Endothelial cell of umbilical vein (primary cell): ENCODE data around the gene ADPRH. TPM values are rescaled to one million over a fixed set of nuclear protein-coding genes. Genes with fewer than 3 reads are reported as not detected.

ENCODE experiments used
- Bru-seq: library from RNA; stranded (reverse); fragments of 400-500 nt; gene quantifications from one replicate; lab custom pipeline; 2021; lab: Mats Ljungman, UMichigan
- BruChase-seq, 2 experiments: library from RNA; stranded (reverse); fragments of 400-500 nt; gene quantifications; one replicate each; lab custom pipeline; 2021; lab: Mats Ljungman, UMichigan
- BruUV-seq: library from RNA; stranded (reverse); fragments of 400-500 nt; replicated peaks from 2 replicates; lab custom pipeline; 2021; lab: Mats Ljungman, UMichigan
- CTCF ChIA-PET: fragments of 300-600, 350-600 bp; sonication (Branson Sonifier 250); formaldehyde crosslinking; loops from one replicate; lab custom pipeline; 2021; ENCODE audit warnings: antibody characterized with exemption, inconsistent platforms; lab: Charles Lee
- POLR2A ChIA-PET: fragments of 300-600, 350-600 bp; sonication (Branson Sonifier 250); formaldehyde crosslinking; loops from one replicate; lab custom pipeline; 2021; ENCODE audit warnings: antibody characterized with exemption, inconsistent platforms; lab: Charles Lee
- DNase-seq: peaks from one replicate; pipeline ENCODE4 v3.0.0-alpha.2; 2011; ENCODE audit warnings: low read depth, low spot score
- FAIRE-seq: peaks from 2 replicates; lab custom pipeline; 2011; peaks lifted over from hg19 to GRCh38; lab: Jason Lieb, UNC
- H2AFZ ChIP-seq: 2 replicates; pipeline ENCODE4 v1.6.0; 2012; ENCODE audit warnings: low read depth, low read length, control low read depth, inconsistent platforms
- H3K27ac ChIP-seq: 2 replicates; pipeline ENCODE4 v1.5.1; 2011; ENCODE audit warnings: low read depth, mild to moderate bottlenecking, control low read depth, low read length, moderate library complexity; ENCODE audit not compliant: insufficient read depth
- H3K27me3 ChIP-seq, 2 experiments: 2 replicates each; pipeline versions ENCODE4 v1.6.0 to v1.6.1; 2011; ENCODE audit warnings: low read length in 2 of 2, mixed read lengths in 1 of 2; ENCODE audit not compliant: control insufficient read depth in 2 of 2, insufficient read depth in 2 of 2
- H3K36me3 ChIP-seq, 2 experiments: 2 replicates in 1 of 2; 3 replicates in 1 of 2; pipeline ENCODE4 v1.5.1; 2011; ENCODE audit warnings: low read length in 2 of 2, mild to moderate bottlenecking in 1 of 2, moderate library complexity in 1 of 2; ENCODE audit not compliant: control insufficient read depth in 2 of 2, insufficient read depth in 2 of 2; ENCODE audit errors: extremely low read depth in 1 of 2
- H3K4me1 ChIP-seq: 3 replicates; pipeline ENCODE4 v1.5.1; 2011; ENCODE audit warnings: mild to moderate bottlenecking, low read length; ENCODE audit not compliant: control insufficient read depth, insufficient read depth; ENCODE audit errors: extremely low read depth
- H3K4me2 ChIP-seq: 2 replicates; pipeline ENCODE4 v1.6.1; 2011; ENCODE audit warnings: low read length, control low read depth, mixed read lengths; ENCODE audit not compliant: insufficient read depth
- H3K4me3 ChIP-seq, 3 experiments: fragments of 200-600 bp in 1 of 3; sonication (generic), shearing (Covaris generic) in 1 of 3; replicated peaks in 1 of 3; 2 replicates each; pipeline ENCODE4 v1.5.1; 2011 to 2016; ENCODE audit warnings: control low read depth in 3 of 3, low read length in 3 of 3, mild to moderate bottlenecking in 2 of 3, inconsistent platforms in 1 of 3, low read depth in 1 of 3, moderate library complexity in 1 of 3; ENCODE audit not compliant: insufficient read depth in 1 of 3
- H3K79me2 ChIP-seq: 2 replicates; pipeline ENCODE4 v1.6.0; 2012; ENCODE audit warnings: low read length, inconsistent platforms; ENCODE audit not compliant: control insufficient read depth, insufficient read depth
- H3K9ac ChIP-seq: replicated peaks from 2 replicates; pipeline ENCODE3; 2011; ENCODE audit warnings: low read length, control low read depth; ENCODE audit not compliant: insufficient read depth; ENCODE audit errors: extremely low read depth
- H3K9me1 ChIP-seq: replicated peaks from 3 replicates; pipeline ENCODE4 v1.6.0; 2011; ENCODE audit warnings: mild to moderate bottlenecking, low read length; ENCODE audit not compliant: control insufficient read depth, insufficient read depth; ENCODE audit errors: extremely low read depth
- H3K9me3 ChIP-seq: replicated peaks from 2 replicates; pipeline ENCODE4 v1.5.1; 2012; ENCODE audit warnings: low read length, inconsistent platforms; ENCODE audit not compliant: control insufficient read depth, insufficient read depth
- H4K20me1 ChIP-seq: replicated peaks from 2 replicates; pipeline ENCODE3; 2011; ENCODE audit warnings: mild to moderate bottlenecking, low read length; ENCODE audit not compliant: control insufficient read depth, insufficient read depth; ENCODE audit errors: extremely low read depth
- FOS ChIP-seq: IDR thresholded peaks from 2 replicates; pipeline ENCODE4 v1.6.1; 2011; ENCODE audit warnings: mild to moderate bottlenecking, low read length, moderate library complexity, borderline replicate concordance; ENCODE audit not compliant: insufficient read depth
- GATA2 ChIP-seq: IDR thresholded peaks from 2 replicates; pipeline ENCODE4 v1.7.0; 2011; ENCODE audit warnings: low read depth, mild to moderate bottlenecking, moderate library complexity, mixed read lengths, low read length; ENCODE audit not compliant: insufficient read length, insufficient read depth
- JUN ChIP-seq: IDR thresholded peaks from 2 replicates; pipeline ENCODE4 v1.6.1; 2011; ENCODE audit warnings: borderline replicate concordance, low read depth; ENCODE audit not compliant: insufficient read length, insufficient read depth
- MYC ChIP-seq: IDR thresholded peaks from one replicate; pipeline ENCODE4 v1.6.1; 2011; ENCODE audit warnings: mild to moderate bottlenecking, low read depth, low read length
- POLR2AphosphoS5 ChIP-seq: IDR thresholded peaks from 2 replicates; pipeline ENCODE4 v1.6.1; 2012; ENCODE audit warnings: low read depth, mild to moderate bottlenecking, control low read depth, low read length, moderate library complexity; ENCODE audit not compliant: insufficient read depth
- dilution Hi-C: fragments of 300-500 bp; cut with MboI; formaldehyde crosslinking; loops from one replicate; pipeline ENCODE4 v1.15.0; 2019; ENCODE audit warnings: low sequenced_read_pairs; ENCODE audit not compliant: extremely low pct_ligation_motif_present
- intact Hi-C: fragments of 100-400 bp; cut with micrococcal nuclease; formaldehyde crosslinking; loops from one replicate; pipeline ENCODE4 v1.10.0; 2022
- long read RNA-seq: library from polyadenylated mRNA; stranded (forward); transcript quantifications from one replicate; pipeline ENCODE4 v2.0.0, GENCODE V29; 2021
- polyA minus RNA-seq, 3 experiments: library from RNA; depleted of rRNA, polyadenylated mRNA; stranded (reverse); fragments of >200 nt; gene quantifications; 1 replicate in 1 of 3; 2 replicates in 2 of 3; pipeline ENCODE4 v1.2.3, GENCODE V29; 2011
- polyA plus RNA-seq, 4 experiments: library from polyadenylated mRNA; depleted of rRNA in 3 of 4; stranded (reverse) in 3 of 4; unstranded in 1 of 4; fragments of >200 nt; gene quantifications; 2 replicates each; pipeline versions ENCODE4 v1.2.1 to v1.2.3, GENCODE V29; 2011 to 2012; ENCODE audit warnings: missing spikeins in 1 of 4
- total RNA-seq: library from RNA; stranded (reverse); gene quantifications from 2 replicates; pipeline ENCODE4 v1.2.3, GENCODE V29; 2021
- TF ChIP-seq, protein P1 (sequence below), 2 donors: IDR thresholded peaks; 1 replicate in 1 of 2; 2 replicates in 1 of 2; pipeline ENCODE4 v1.5.1; 2011; ENCODE audit warnings: low read length in 2 of 2, mild to moderate bottlenecking in 2 of 2, moderate library complexity in 2 of 2, control low read depth in 1 of 2, inconsistent platforms in 1 of 2, low read depth in 1 of 2; ENCODE audit not compliant: insufficient read depth in 1 of 2; ENCODE audit errors: extremely low read depth in 1 of 2
- TF ChIP-seq, protein P2 (sequence below): IDR thresholded peaks from 2 replicates; pipeline ENCODE4 v1.6.1; 2011; ENCODE audit not compliant: insufficient read depth, insufficient read length

Gene ADPRH
- 6.0 and 8.0 TPM in 2 replicates for total RNA-seq
- polyA plus RNA-seq = 3.3 and 3.5 TPM in 2 replicates
- polyA plus RNA-seq (2011; cell fraction: cytosol; rRNA removed) = 3.1 and 3.2 TPM in 2 replicates
- polyA plus RNA-seq (2011; cell fraction: nucleus; rRNA removed) = 1.6 and 2.0 TPM in 2 replicates
- 2.8 and 3.1 TPM in 2 replicates for polyA plus RNA-seq (2012)
- polyA minus RNA-seq = 4.3 and 7.2 TPM in 2 replicates
- not detected for polyA minus RNA-seq (2011; cell fraction: cytosol; rRNA and poly(A)+ RNA removed)
- polyA minus RNA-seq (2011; cell fraction: nucleus; rRNA and poly(A)+ RNA removed) = 0.91 and 1.8 TPM in 2 replicates
- Bru-seq, nascent RNA = percentile 45 among the genes with signal in this experiment
- percentile 40 among the genes with signal in this experiment for BruChase-seq, experiment 1, labeled RNA remaining after a 6-hour chase
- BruChase-seq, experiment 2, labeled RNA remaining after a 2-hour chase = percentile 39 among the genes with signal in this experiment
- long read RNA-seq, partial matches to known transcripts = 0 of 6 reads
- long read RNA-seq, other reads (novel, unspliced or antisense) = 1 of 6 reads

DNA sequence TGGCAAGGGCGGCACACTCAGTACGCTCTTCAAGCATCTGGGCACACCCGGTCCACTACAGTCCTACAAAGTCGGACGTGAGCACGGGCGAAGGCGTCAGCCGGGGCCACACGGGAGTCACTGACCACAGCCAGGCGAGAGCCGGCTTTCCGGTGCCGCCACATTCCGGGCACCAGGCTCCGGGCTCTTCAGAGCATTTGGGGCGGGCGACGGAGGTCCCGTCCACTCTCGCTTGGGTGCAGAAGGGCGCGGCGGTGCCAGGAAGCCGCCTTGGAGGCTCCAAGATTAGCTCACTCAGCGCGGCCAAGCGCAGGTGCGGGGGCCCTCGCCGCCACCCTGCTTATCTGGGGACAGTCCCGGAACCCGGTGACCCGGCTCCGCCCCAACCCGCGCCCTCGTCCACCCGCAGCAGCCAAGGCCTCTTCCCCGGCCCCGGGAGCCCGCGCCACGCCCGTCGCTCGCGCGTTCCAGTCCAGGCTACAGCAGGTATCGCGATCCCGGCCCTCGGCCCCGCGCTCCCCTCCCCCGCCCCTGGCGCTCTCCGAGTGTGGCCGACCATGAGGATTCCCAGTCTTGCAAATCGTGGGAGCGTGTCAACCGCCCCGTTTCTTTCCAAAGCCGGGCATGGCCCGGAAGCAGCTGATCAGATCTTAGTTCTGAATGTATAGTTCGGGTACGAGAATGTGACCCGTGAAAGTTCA lies at the start of gene ADPRH:
ADPRH (plus strand) TSS at position 127 of the 701 bp plus-strand sequence. CDS start 2,678 bp downstream, outside the sequence.
- no peaks in the 10 kb centered on the region for H3K9me1 ChIP-seq
- no peaks in the 10 kb centered on the region for H3K9me3 ChIP-seq
- peak within 1 kb of the TSS; percentile 85 for H3K9ac ChIP-seq
- H3K4me3 ChIP-seq = peak within 1 kb of the TSS; percentile 65 to 86 (median 66)
- peak within 1 kb of the TSS; percentile 89 for H3K4me2 ChIP-seq
- no peaks in the 10 kb centered on the region for H4K20me1 ChIP-seq
- no peak for TF ChIP-seq JUN
- peak; percentile 14 for TF ChIP-seq POLR2AphosphoS5
- TF ChIP-seq FOS = no peak
- TF ChIP-seq, protein P1, sequence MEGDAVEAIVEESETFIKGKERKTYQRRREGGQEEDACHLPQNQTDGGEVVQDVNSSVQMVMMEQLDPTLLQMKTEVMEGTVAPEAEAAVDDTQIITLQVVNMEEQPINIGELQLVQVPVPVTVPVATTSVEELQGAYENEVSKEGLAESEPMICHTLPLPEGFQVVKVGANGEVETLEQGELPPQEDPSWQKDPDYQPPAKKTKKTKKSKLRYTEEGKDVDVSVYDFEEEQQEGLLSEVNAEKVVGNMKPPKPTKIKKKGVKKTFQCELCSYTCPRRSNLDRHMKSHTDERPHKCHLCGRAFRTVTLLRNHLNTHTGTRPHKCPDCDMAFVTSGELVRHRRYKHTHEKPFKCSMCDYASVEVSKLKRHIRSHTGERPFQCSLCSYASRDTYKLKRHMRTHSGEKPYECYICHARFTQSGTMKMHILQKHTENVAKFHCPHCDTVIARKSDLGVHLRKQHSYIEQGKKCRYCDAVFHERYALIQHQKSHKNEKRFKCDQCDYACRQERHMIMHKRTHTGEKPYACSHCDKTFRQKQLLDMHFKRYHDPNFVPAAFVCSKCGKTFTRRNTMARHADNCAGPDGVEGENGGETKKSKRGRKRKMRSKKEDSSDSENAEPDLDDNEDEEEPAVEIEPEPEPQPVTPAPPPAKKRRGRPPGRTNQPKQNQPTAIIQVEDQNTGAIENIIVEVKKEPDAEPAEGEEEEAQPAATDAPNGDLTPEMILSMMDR (IDR thresholded peaks at IDR 0.05; ENCODE audit: extremely low read depth in 1 of 2, insufficient read depth in 1 of 2, low read depth in 1 of 2, low read length in 2 of 2) = no peak
- TF ChIP-seq MYC = no peak
- no peak for TF ChIP-seq GATA2
- TF ChIP-seq, protein P2, sequence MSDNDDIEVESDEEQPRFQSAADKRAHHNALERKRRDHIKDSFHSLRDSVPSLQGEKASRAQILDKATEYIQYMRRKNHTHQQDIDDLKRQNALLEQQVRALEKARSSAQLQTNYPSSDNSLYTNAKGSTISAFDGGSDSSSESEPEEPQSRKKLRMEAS = peak; percentile 12
- dilution Hi-C loops = no loop called here
- FAIRE-seq = peak; percentile 78
- POLR2A ChIA-PET = no interaction called here
- intact Hi-C loops = loop anchor here (2.0 kb wide), 1 partner anchor 97 kb away; the partner anchor contains the start of gene COX17
- H3K4me1 ChIP-seq = peaks cover 9% of the 10 kb centered on the region
- CTCF ChIA-PET = interaction anchor here (0.9 to 1.8 kb wide), 2 partner anchors 29 to 103 kb away, joined by 3 read pairs; no protein-coding TSS in a partner anchor
- H3K36me3 ChIP-seq = no peaks in the 10 kb centered on the region
- TSS peak; percentile 90 for BruUV-seq
- peak within 1 kb of the TSS; percentile 98 for H2AFZ ChIP-seq
- no peaks in the 10 kb centered on the region for H3K79me2 ChIP-seq
- H3K27ac ChIP-seq = peak within 1 kb of the TSS; percentile 71
- peak; percentile 78 for DNase-seq
- H3K27me3 ChIP-seq = no peaks in the 10 kb centered on the region
